Smooth muscle cell (in vitro differentiated cells): Measurements from ENCODE around the gene WDFY4. TPM values are rescaled to one million over a fixed set of nuclear protein-coding genes. Genes with fewer than 3 reads are reported as not detected.

Experiments
- DNase-seq: peaks from one replicate; lab custom pipeline; 2025; ENCODE audit not compliant: unreplicated experiment; lab: John Stamatoyannopoulos, UW
- H2AFZ ChIP-seq: fragments of 200-600 bp; sonication (generic); 2 replicates; pipeline ENCODE4 v1.6.0; 2016; ENCODE audit warnings: antibody characterized with exemption, low read depth, mild to moderate bottlenecking
- H3F3A ChIP-seq: fragments of 200-600 bp; sonication (generic); 2 replicates; pipeline ENCODE4 v1.6.0; 2017; ENCODE audit warnings: antibody characterized with exemption, low read depth
- H3K27ac ChIP-seq: fragments of 200-600 bp; sonication (generic); 2 replicates; pipeline ENCODE4 v1.5.1; 2016; ENCODE audit warnings: low read depth, mild to moderate bottlenecking
- H3K27me3 ChIP-seq: fragments of 200-600 bp; sonication (generic); 2 replicates; pipeline ENCODE4 v1.6.1; 2016; ENCODE audit warnings: low read depth, mild to moderate bottlenecking
- H3K36me3 ChIP-seq: fragments of 200-600 bp; sonication (generic); 2 replicates; pipeline ENCODE4 v1.5.1; 2016; ENCODE audit warnings: low read depth
- H3K4me1 ChIP-seq: fragments of 200-600 bp; sonication (generic); 2 replicates; pipeline ENCODE4 v1.5.1; 2016; ENCODE audit warnings: low read depth
- H3K4me2 ChIP-seq: fragments of 200-600 bp; sonication (generic); 2 replicates; pipeline ENCODE4 v1.6.0; 2016; ENCODE audit warnings: mild to moderate bottlenecking
- H3K4me3 ChIP-seq: fragments of 200-600 bp; sonication (generic); 2 replicates; pipeline ENCODE4 v1.5.1; 2016; ENCODE audit warnings: mild to moderate bottlenecking
- H3K79me2 ChIP-seq: fragments of 200-600 bp; sonication (generic); 2 replicates; pipeline ENCODE4 v1.6.0; 2016; ENCODE audit warnings: low read depth, mild to moderate bottlenecking
- H3K9ac ChIP-seq: fragments of 200-600 bp; sonication (generic); 2 replicates; pipeline ENCODE4 v1.6.0; 2016; ENCODE audit warnings: low read depth
- H3K9me3 ChIP-seq: fragments of 200-600 bp; sonication (generic); replicated peaks from 2 replicates; pipeline ENCODE4 v1.5.1; 2016; ENCODE audit warnings: low read depth
- H4K20me1 ChIP-seq: fragments of 200-600 bp; sonication (generic); 2 replicates; pipeline ENCODE4 v1.6.0; 2016; ENCODE audit warnings: low read depth
- WGBS: methylation state at CpG from one replicate; pipeline ENCODE4 v1.1.7; 2016; ENCODE audit warnings: low lambda C conversion rate; 5-methylcytosine and 5-hydroxymethylcytosine counted together
- polyA plus RNA-seq: library from polyadenylated mRNA; unstranded; fragments of >200 nt; fragmentation: Nextera tagmentation; extraction: Ambion mirVana; gene quantifications from 2 replicates; pipeline ENCODE4 v1.2.1, GENCODE V29; 2016
- total RNA-seq: library from RNA; depleted of rRNA; stranded (reverse); fragments of >200 nt; gene quantifications from 2 replicates; pipeline ENCODE4 v1.2.3, GENCODE V29; 2014
- TF ChIP-seq, protein P1 (sequence below): fragments of 200-600 bp; sonication (generic); IDR thresholded peaks from 2 replicates; pipeline ENCODE4 v1.5.1; 2017; ENCODE audit warnings: borderline replicate concordance, mild to moderate bottlenecking, antibody characterized with exemption; ENCODE audit not compliant: insufficient read depth, poor library complexity, severe bottlenecking

The WDFY4 gene
- total and polyA plus RNA-seq, 2 experiments from 2014 or later = not detected

- no peak overlapping the region for H3K4me3 ChIP-seq
- TF ChIP-seq, protein P1, sequence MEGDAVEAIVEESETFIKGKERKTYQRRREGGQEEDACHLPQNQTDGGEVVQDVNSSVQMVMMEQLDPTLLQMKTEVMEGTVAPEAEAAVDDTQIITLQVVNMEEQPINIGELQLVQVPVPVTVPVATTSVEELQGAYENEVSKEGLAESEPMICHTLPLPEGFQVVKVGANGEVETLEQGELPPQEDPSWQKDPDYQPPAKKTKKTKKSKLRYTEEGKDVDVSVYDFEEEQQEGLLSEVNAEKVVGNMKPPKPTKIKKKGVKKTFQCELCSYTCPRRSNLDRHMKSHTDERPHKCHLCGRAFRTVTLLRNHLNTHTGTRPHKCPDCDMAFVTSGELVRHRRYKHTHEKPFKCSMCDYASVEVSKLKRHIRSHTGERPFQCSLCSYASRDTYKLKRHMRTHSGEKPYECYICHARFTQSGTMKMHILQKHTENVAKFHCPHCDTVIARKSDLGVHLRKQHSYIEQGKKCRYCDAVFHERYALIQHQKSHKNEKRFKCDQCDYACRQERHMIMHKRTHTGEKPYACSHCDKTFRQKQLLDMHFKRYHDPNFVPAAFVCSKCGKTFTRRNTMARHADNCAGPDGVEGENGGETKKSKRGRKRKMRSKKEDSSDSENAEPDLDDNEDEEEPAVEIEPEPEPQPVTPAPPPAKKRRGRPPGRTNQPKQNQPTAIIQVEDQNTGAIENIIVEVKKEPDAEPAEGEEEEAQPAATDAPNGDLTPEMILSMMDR = no peak
- H3K27me3 ChIP-seq = peaks cover 3% of the 10 kb centered on the region
- H2AFZ ChIP-seq = no peak overlapping the region
- no peaks in the 10 kb centered on the region for H3K9me3 ChIP-seq
- no peak overlapping the region for H3K9ac ChIP-seq
- no peaks in the 10 kb centered on the region for H3K79me2 ChIP-seq
- no peak overlapping the region for H3K27ac ChIP-seq
- WGBS = 78% methylated on average over 6 of the region's 6 CpGs
- H3K36me3 ChIP-seq = no peaks in the 10 kb centered on the region
- H3K4me2 ChIP-seq = no peak overlapping the region
- no peaks in the 10 kb centered on the region for H3F3A ChIP-seq
- DNase-seq = no peak
- no peaks in the 10 kb centered on the region for H3K4me1 ChIP-seq
- H4K20me1 ChIP-seq = no peaks in the 10 kb centered on the region
Observed at GRCh38 chr10:48945441-48946130, 260.9 kb downstream of the WDFY4 start.

DNA sequence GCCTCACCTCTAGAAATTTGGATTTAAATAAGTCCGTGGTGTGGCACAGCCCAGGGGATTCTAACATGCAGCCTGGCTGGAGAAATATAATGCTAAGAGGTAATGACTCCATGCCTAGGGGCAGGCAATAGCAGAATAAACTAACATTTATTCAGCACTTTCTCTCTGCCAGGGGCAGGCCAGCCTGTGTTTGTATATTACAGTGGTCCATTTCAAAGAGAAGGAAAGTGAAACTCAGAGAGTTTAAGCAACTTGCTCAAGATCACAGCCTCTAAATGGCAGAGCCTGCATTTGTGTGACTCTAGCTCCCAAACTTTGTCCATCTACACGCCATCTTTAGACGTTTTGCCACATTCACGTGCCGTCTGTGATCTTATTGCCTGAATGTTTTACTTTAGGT, 261.7 kb downstream of the WDFY4 start:
- TF ChIP-seq, protein P1 = no peak
- H3K9ac ChIP-seq = no peak overlapping the region
- 81% methylated on average over 5 of the region's 5 CpGs for WGBS
- no peak for DNase-seq
- no peaks in the 10 kb centered on the region for H3K36me3 ChIP-seq
- no peaks in the 10 kb centered on the region for H3K79me2 ChIP-seq
- no peaks in the 10 kb centered on the region for H4K20me1 ChIP-seq
- no peak overlapping the region for H3K4me3 ChIP-seq
- H2AFZ ChIP-seq = no peak overlapping the region
- H3K27me3 ChIP-seq = peaks cover 3% of the 10 kb centered on the region
- H3F3A ChIP-seq = no peaks in the 10 kb centered on the region
- H3K4me2 ChIP-seq = no peak overlapping the region
- H3K27ac ChIP-seq = no peak overlapping the region
- H3K9me3 ChIP-seq = no peaks in the 10 kb centered on the region
- H3K4me1 ChIP-seq = no peaks in the 10 kb centered on the region

- H2AFZ ChIP-seq = no peak overlapping the region
- H3K4me1 ChIP-seq = no peaks in the 10 kb centered on the region
- no peak overlapping the region for H3K9ac ChIP-seq
- no peaks in the 10 kb centered on the region for H4K20me1 ChIP-seq
- H3F3A ChIP-seq = no peaks in the 10 kb centered on the region
- no peak for DNase-seq
- H3K27me3 ChIP-seq = peaks cover 3% of the 10 kb centered on the region
- no peaks in the 10 kb centered on the region for H3K9me3 ChIP-seq
- 91% methylated on average over 12 of the region's 12 CpGs for WGBS
- H3K36me3 ChIP-seq = no peaks in the 10 kb centered on the region
- TF ChIP-seq, protein P1 = no peak
- no peak overlapping the region for H3K4me2 ChIP-seq
- no peak overlapping the region for H3K4me3 ChIP-seq
- H3K27ac ChIP-seq = no peak overlapping the region
- H3K79me2 ChIP-seq = no peaks in the 10 kb centered on the region
Observed at GRCh38 chr10:48946891-48947500, 262.3 kb downstream of the WDFY4 start.
